GM12878 (cell line): ENCODE measurements around the gene RBMS3. TPM values are rescaled to one million over a fixed set of nuclear protein-coding genes. Genes with fewer than 3 reads are reported as not detected.

Source experiments
- ATAC-seq: fragments of 200-7000 bp; cut with Tn5 transposase; 3 replicates; pipeline ENCODE4 v1.9.1; 2020; ENCODE audit warnings: mild to moderate bottlenecking, moderate library complexity
- BruUV-seq: library from RNA; stranded (reverse); fragments of 400-500 nt; replicated peaks from 2 replicates; lab custom pipeline; 2021; lab: Mats Ljungman, UMichigan
- CTCF ChIA-PET: fragments of 300-600 bp; sonication (Branson Sonifier 250); formaldehyde crosslinking; extraction: SDS; loops from one replicate; lab custom pipeline; 2021; ENCODE audit warnings: inconsistent platforms; lab: Yijun Ruan, JAX
- POLR2A ChIA-PET: fragments of 350-600 bp; formaldehyde crosslinking; extraction: SDS; loops from one replicate; lab custom pipeline; 2021; ENCODE audit warnings: inconsistent platforms; lab: Charles Lee
- RAD21 ChIA-PET: fragments of 300-600 bp; sonication (Branson Sonifier 250); formaldehyde crosslinking; loops from one replicate; lab custom pipeline; 2023; ENCODE audit warnings: antibody characterized with exemption; ENCODE audit not compliant: unreplicated experiment; lab: Charles Lee
- SMC1A ChIA-PET: fragments of 300-600 bp; sonication (Branson Sonifier 250); formaldehyde crosslinking; loops from one replicate; lab custom pipeline; 2023; ENCODE audit not compliant: unreplicated experiment, uncharacterized antibody; lab: Charles Lee
- DNase-seq: peaks from one replicate; pipeline ENCODE4 v3.0.0-alpha.2; 2011; ENCODE audit warnings: low read depth, low spot score
- FAIRE-seq: peaks from 3 replicates; lab custom pipeline; 2011; peaks lifted over from hg19 to GRCh38; lab: Jason Lieb, UNC
- H2AFZ ChIP-seq: 2 replicates; pipeline ENCODE4 v1.6.0; 2011; ENCODE audit warnings: low read depth, low read length, control low read depth; ENCODE audit not compliant: control insufficient read depth
- H3K27ac ChIP-seq: 2 replicates; pipeline ENCODE4 v1.5.1; 2011; ENCODE audit warnings: control low read depth; ENCODE audit not compliant: control insufficient read depth, insufficient read depth
- H3K27me3 ChIP-seq, 2 experiments: replicated peaks in 1 of 2; 2 replicates each; pipeline versions ENCODE4 v1.6.0 to v1.6.1; 2011; ENCODE audit warnings: low read length in 1 of 2; ENCODE audit not compliant: control insufficient read depth in 2 of 2, insufficient read depth in 2 of 2
- H3K36me3 ChIP-seq, 2 experiments: 2 replicates each; pipeline ENCODE4 v1.5.1; 2011; ENCODE audit warnings: low read length in 1 of 2; ENCODE audit not compliant: control insufficient read depth in 2 of 2, insufficient read depth in 2 of 2
- H3K4me1 ChIP-seq: 2 replicates; pipeline ENCODE4 v1.6.1; 2011; ENCODE audit warnings: mild to moderate bottlenecking, low read length, moderate library complexity, mixed read lengths; ENCODE audit not compliant: control insufficient read depth, insufficient read depth
- H3K4me2 ChIP-seq: 2 replicates; pipeline ENCODE4 v1.6.0; 2011; ENCODE audit warnings: control low read depth; ENCODE audit not compliant: control insufficient read depth, insufficient read depth
- H3K4me3 ChIP-seq: fragments of 200-600 bp; sonication (generic); 2 replicates; pipeline ENCODE4 v1.5.1; 2016
- H3K79me2 ChIP-seq: 2 replicates; pipeline ENCODE4 v1.6.0; 2011; ENCODE audit warnings: low read length; ENCODE audit not compliant: control insufficient read depth, insufficient read depth
- H3K9ac ChIP-seq: 2 replicates; pipeline ENCODE4 v1.8.0; 2011; ENCODE audit warnings: low read length, control low read depth, mixed read lengths; ENCODE audit not compliant: control insufficient read depth, insufficient read depth
- H3K9me3 ChIP-seq: replicated peaks from 3 replicates; pipeline ENCODE4 v1.5.1; 2011; ENCODE audit warnings: mild to moderate bottlenecking, low read length; ENCODE audit not compliant: control insufficient read depth, insufficient read depth
- H4K20me1 ChIP-seq: 2 replicates; pipeline ENCODE4 v1.6.0; 2011; ENCODE audit not compliant: control insufficient read depth, insufficient read depth
- CEBPZ ChIP-seq: fragments of 150-350 bp; IDR thresholded peaks from 2 replicates; pipeline ENCODE4 v1.6.1; 2016; ENCODE audit warnings: low read depth, low read length
- CHD4 ChIP-seq: fragments of 200-600 bp; sonication (generic); IDR thresholded peaks from 2 replicates; pipeline ENCODE4 v1.6.1; 2016; ENCODE audit warnings: mild to moderate bottlenecking
- EP300 ChIP-seq, 2 experiments: fragments of 150-350 bp in 1 of 2; IDR thresholded peaks; 2 replicates each; pipeline ENCODE4 v1.6.1; 2011 to 2012; ENCODE audit warnings: low read depth in 2 of 2, low read length in 2 of 2, borderline replicate concordance in 1 of 2, improper control_type of control experiment in 1 of 2, inconsistent platforms in 1 of 2; ENCODE audit not compliant: control insufficient read depth in 1 of 2
- ESRRA ChIP-seq: IDR thresholded peaks from 2 replicates; pipeline ENCODE4 v1.6.1; 2012; ENCODE audit warnings: mild to moderate bottlenecking, low read length, improper control_type of control experiment
- IRF3 ChIP-seq: fragments of 450-650 bp; IDR thresholded peaks from 2 replicates; pipeline ENCODE4 v1.6.1; 2014; ENCODE audit warnings: mild to moderate bottlenecking
- MYB ChIP-seq: fragments of 150-350 bp; IDR thresholded peaks from 2 replicates; pipeline ENCODE4 v1.6.1; 2014; ENCODE audit warnings: mild to moderate bottlenecking, low read depth, low read length, borderline replicate concordance
- RAD51 ChIP-seq: fragments of 450-650 bp; IDR thresholded peaks from 2 replicates; pipeline ENCODE4 v1.6.1; 2016; ENCODE audit warnings: moderate library complexity, mild to moderate bottlenecking, inconsistent platforms
- ZBTB4 ChIP-seq: fragments of 450-650 bp; formaldehyde crosslinking; IDR thresholded peaks from 2 replicates; pipeline ENCODE4 v1.4.0; 2022; ENCODE audit warnings: mild to moderate bottlenecking, moderate library complexity
- WGBS: methylation state at CpG from one replicate; pipeline ENCODE4 v1.1.6; 2016; ENCODE audit warnings: low lambda C conversion rate; ENCODE audit not compliant: insufficient replicate concordance, insufficient coverage; ENCODE audit errors: missing lambda C conversion rate; 5-methylcytosine and 5-hydroxymethylcytosine counted together
- in situ Hi-C: fragments of 300-500 bp; cut with MboI; formaldehyde crosslinking; loops from 9 replicates; pipeline ENCODE4 v1.14.3; 2018; ENCODE audit warnings: mixed read lengths
- intact Hi-C: fragments of 100-400 bp; cut with micrococcal nuclease; formaldehyde crosslinking; loops from one replicate; pipeline ENCODE4 v1.14.2; 2022; ENCODE audit not compliant: unreplicated experiment
- polyA plus RNA-seq, 11 experiments: library from polyadenylated mRNA; depleted of rRNA in 4 of 11; unstranded in 6 of 11; stranded (reverse) in 5 of 11; fragments of >200 nt; fragmentation: Nextera tagmentation in 4 of 11; fragmentation: Illumina TruSeq in 1 of 11; extraction: Ambion mirVana in 4 of 11; extraction: Trizol in 1 of 11; gene quantifications; 1 replicate in 1 of 11; 2 replicates in 10 of 11; pipeline versions ENCODE4 v1.2.1 to v1.2.3, GENCODE V29; 2011 to 2016; ENCODE audit warnings: inconsistent platforms in 2 of 11, missing spikeins in 2 of 11, low read depth in 1 of 11
- total RNA-seq, 4 experiments: library from RNA; depleted of rRNA in 3 of 4; stranded (reverse); fragments of >200 nt in 3 of 4; fragmentation: Illumina TruSeq in 1 of 4; extraction: Trizol in 1 of 4; gene quantifications; 2 replicates each; pipeline versions ENCODE4 v1.2.1 to v1.2.3, GENCODE V29; 2013 to 2021

The RBMS3 gene
- total and polyA plus RNA-seq, 10 of the 15 experiments (the other 5 are each of a cell fraction or from before 2014, with no cell fraction given) = 0.79 to 4.7 (median 3.1) TPM

GRCh38 chr3:30034246-30034991 is 753.5 kb downstream of the RBMS3 start:
- Histone ChIP-seq H3K9me3 (no peaks in the 10 kb centered on the region), H3K27ac (no peak overlapping the region), H3K4me3 (no peak overlapping the region), H3K27me3 (no peaks in the 10 kb centered on the region), H4K20me1 (no peaks in the 10 kb centered on the region)
- ATAC-seq = no peak
- FAIRE-seq = no peak
- TF ChIP-seq ZBTB4 (no peak), RAD51 (no peak), CHD4 (no peak), MYB (no peak), IRF3 (no peak), CEBPZ (no peak), EP300 (IDR thresholded peaks at IDR 0.05; ENCODE audit: borderline replicate concordance in 1 of 2, control insufficient read depth in 1 of 2, low read depth in 2 of 2, low read length in 2 of 2) (no peak), ESRRA (no peak)
- TF ChIP-seq, all 136 proteins: peak for 0
- intact Hi-C loops (no loop called here), in situ Hi-C loops (no loop called here)
- WGBS = 0% methylated on average over 1 of the region's 1 CpG
- CTCF ChIA-PET = no interaction called here
- Histone ChIP-seq H3K9ac (no peak overlapping the region), H3K4me2 (no peak overlapping the region), H2AFZ (no peak overlapping the region), H3K4me1 (no peaks in the 10 kb centered on the region), H3K36me3 (no peaks in the 10 kb centered on the region), H3K79me2 (no peaks in the 10 kb centered on the region)
- DNase-seq = no peak
- no TSS peak for BruUV-seq
- POLR2A ChIA-PET = no interaction called here
- SMC1A ChIA-PET = no interaction called here
- RAD21 ChIA-PET = no interaction called here
